ENCODE measurements around the gene ELAVL2.

- TF ChIP-seq, protein P1, sequence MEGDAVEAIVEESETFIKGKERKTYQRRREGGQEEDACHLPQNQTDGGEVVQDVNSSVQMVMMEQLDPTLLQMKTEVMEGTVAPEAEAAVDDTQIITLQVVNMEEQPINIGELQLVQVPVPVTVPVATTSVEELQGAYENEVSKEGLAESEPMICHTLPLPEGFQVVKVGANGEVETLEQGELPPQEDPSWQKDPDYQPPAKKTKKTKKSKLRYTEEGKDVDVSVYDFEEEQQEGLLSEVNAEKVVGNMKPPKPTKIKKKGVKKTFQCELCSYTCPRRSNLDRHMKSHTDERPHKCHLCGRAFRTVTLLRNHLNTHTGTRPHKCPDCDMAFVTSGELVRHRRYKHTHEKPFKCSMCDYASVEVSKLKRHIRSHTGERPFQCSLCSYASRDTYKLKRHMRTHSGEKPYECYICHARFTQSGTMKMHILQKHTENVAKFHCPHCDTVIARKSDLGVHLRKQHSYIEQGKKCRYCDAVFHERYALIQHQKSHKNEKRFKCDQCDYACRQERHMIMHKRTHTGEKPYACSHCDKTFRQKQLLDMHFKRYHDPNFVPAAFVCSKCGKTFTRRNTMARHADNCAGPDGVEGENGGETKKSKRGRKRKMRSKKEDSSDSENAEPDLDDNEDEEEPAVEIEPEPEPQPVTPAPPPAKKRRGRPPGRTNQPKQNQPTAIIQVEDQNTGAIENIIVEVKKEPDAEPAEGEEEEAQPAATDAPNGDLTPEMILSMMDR (IDR thresholded peaks at IDR 0.05; ENCODE audit: low read length): no peak
- TF ChIP-seq EZH2 (optimal IDR thresholded peaks at IDR 0.05; ENCODE audit: low read depth, low read length) (no peak), EZH2phosphoT487 (IDR thresholded peaks at IDR 0.05; ENCODE audit: low read length) (no peak)
Observed at GRCh38 chr9:23803216-23803615, 22.8 kb downstream of the ELAVL2 start.
